ENCODE measurements around the gene NINL. TPM values are rescaled to one million over a fixed set of nuclear protein-coding genes. Genes with fewer than 3 reads are reported as not detected.

NINL gene
- polyA plus RNA-seq = 0.27 and 1.1 TPM in 2 replicates

GRCh38 chr20:25584905-25585704 lies at the start of gene NINL:
TSS of gene NINL (minus strand) at chr20:25585531. CDS start at chr20:25526587, 58,944 bp downstream.

GRCh38 chr20:25623736-25624499 lies 38.6 kb upstream of the NINL start, which contains the start of gene NANP:
TSS of gene NANP (minus strand) at chr20:25624014. CDS start at chr20:25623948, 66 bp downstream.

GRCh38 chr20:25407311-25408169 lies 177.8 kb downstream of the NINL start, which contains the start of gene GINS1:
TSS of gene GINS1 (plus strand) at chr20:25407673. CDS start at chr20:25407821, 148 bp downstream.

Other genes starting within 250 kb of the NINL start
- gene ABHD12, start 194.7 kb downstream of the NINL start, polyA plus RNA-seq = 28.3 and 46.4 TPM in 2 replicates
- 0.40 TPM in 1 of 2 replicates, not detected in the other for gene GINS1, start 177.9 kb downstream of the NINL start, polyA plus RNA-seq
- 0.69 and 0.93 TPM in 2 replicates for gene NANP, start 38.5 kb upstream of the NINL start, polyA plus RNA-seq
- gene ZNF337, start 111.3 kb upstream of the NINL start, polyA plus RNA-seq = 2.4 and 5.3 TPM in 2 replicates